ENCODE measurements around the gene PPARG. TPM values are rescaled to one million over a fixed set of nuclear protein-coding genes. Genes with fewer than 3 reads are reported as not detected.

The PPARG gene
- polyA plus RNA-seq, 1 experiment, result 3.5 TPM

- H3K4me3 ChIP-seq (ENCODE audit: low read depth, low read length), result no peak overlapping the region
- CTCF ChIA-PET, result interaction anchor here (1.4 to 2.1 kb wide), 2 partner anchors 16 to 325 kb away, joined by 4 to 5 read pairs; no protein-coding TSS in a partner anchor
- no peak for TF ChIP-seq CTCF (IDR thresholded peaks at IDR 0.05; ENCODE audit: insufficient read depth, low read depth, low read length)
- POLR2A ChIA-PET, result no interaction called here
- H3K27me3 ChIP-seq (ENCODE audit: control insufficient read depth, insufficient read depth, low read length), result no peaks in the 10 kb centered on the region; the same call in 1 of the 2 replicates
- DNase-seq (ENCODE audit: low read depth), result no peak
- no peaks in the 10 kb centered on the region for H3K36me3 ChIP-seq (ENCODE audit: control insufficient read depth, insufficient read depth, low read length)
These were observed 171.3 kb downstream of the PPARG start for GRCh38 chr3:12460127-12460526.

GRCh38 chr3:12461097-12461649 lies 172.3 kb downstream of the PPARG start:
- POLR2A ChIA-PET, result no interaction called here
- Histone ChIP-seq H3K36me3 (ENCODE audit: control insufficient read depth, insufficient read depth, low read length) (no peaks in the 10 kb centered on the region), H3K4me3 (ENCODE audit: low read depth, low read length) (no peak overlapping the region), H3K27me3 (ENCODE audit: control insufficient read depth, insufficient read depth, low read length) (no peaks in the 10 kb centered on the region; the same call in 1 of the 2 replicates)
- CTCF ChIA-PET, result interaction anchor here (1.4 to 1.6 kb wide), 2 partner anchors 25 to 326 kb away, joined by 4 to 5 read pairs; no protein-coding TSS in a partner anchor
- no peak for TF ChIP-seq CTCF (IDR thresholded peaks at IDR 0.05; ENCODE audit: insufficient read depth, low read depth, low read length)
- no peak for DNase-seq (ENCODE audit: low read depth)

- H3K4me3 ChIP-seq (ENCODE audit: low read depth, low read length), result no peak overlapping the region
- DNase-seq (ENCODE audit: low read depth), result no peak
- CTCF ChIA-PET, result interaction anchor here (1.1 to 1.6 kb wide), 2 partner anchors 17 to 26 kb away, joined by 3 to 5 read pairs; no protein-coding TSS in a partner anchor
- POLR2A ChIA-PET, result no interaction called here
- no peaks in the 10 kb centered on the region for H3K36me3 ChIP-seq (ENCODE audit: control insufficient read depth, insufficient read depth, low read length)
- TF ChIP-seq CTCF (IDR thresholded peaks at IDR 0.05; ENCODE audit: insufficient read depth, low read depth, low read length), result no peak
- H3K27me3 ChIP-seq (ENCODE audit: control insufficient read depth, insufficient read depth, low read length), result no peaks in the 10 kb centered on the region; the same call in 1 of the 2 replicates
These were observed 173.5 kb downstream of the PPARG start for GRCh38 chr3:12462159-12462947.

GRCh38 chr3:12463686-12464085 lies 174.8 kb downstream of the PPARG start:
- H3K4me3 ChIP-seq (ENCODE audit: low read depth, low read length), result no peak overlapping the region
- no peaks in the 10 kb centered on the region for H3K36me3 ChIP-seq (ENCODE audit: control insufficient read depth, insufficient read depth, low read length)
- no peak for TF ChIP-seq CTCF (IDR thresholded peaks at IDR 0.05; ENCODE audit: insufficient read depth, low read depth, low read length)
- CTCF ChIA-PET, result no interaction called here
- DNase-seq (ENCODE audit: low read depth), result no peak
- POLR2A ChIA-PET, result no interaction called here
- H3K27me3 ChIP-seq (ENCODE audit: control insufficient read depth, insufficient read depth, low read length), result no peaks in the 10 kb centered on the region; the same call in 1 of the 2 replicates

- POLR2A ChIA-PET, result interaction anchor here (0.6 kb wide), 1 partner anchor 46 kb away, joined by 3 read pairs; no protein-coding TSS in a partner anchor
- CTCF ChIA-PET, result no interaction called here
These were observed 175.3 kb downstream of the PPARG start for GRCh38 chr3:12464181-12464580.

More at GRCh38 chr3:12464181-12464580, 175.3 kb downstream of the PPARG start:
- DNase-seq (ENCODE audit: low read depth), result no peak
- Histone ChIP-seq H3K27me3 (ENCODE audit: control insufficient read depth, insufficient read depth, low read length) (no peaks in the 10 kb centered on the region), H3K36me3 (ENCODE audit: control insufficient read depth, insufficient read depth, low read length) (no peaks in the 10 kb centered on the region), H3K4me3 (ENCODE audit: low read depth, low read length) (no peak overlapping the region)
- TF ChIP-seq CTCF (IDR thresholded peaks at IDR 0.05; ENCODE audit: insufficient read depth, low read depth, low read length), result no peak

All from BJ (cell line).